H9 (cell line): ENCODE measurements around the gene PARP1. TPM values are rescaled to one million over a fixed set of nuclear protein-coding genes. Genes with fewer than 3 reads are reported as not detected.

ENCODE experiments used
- DNase-seq: peaks from one replicate; pipeline ENCODE4 v3.0.0-alpha.2; 2017
- H2AFZ ChIP-seq: one replicate; pipeline ENCODE4 v1.6.1; 2013; ENCODE audit warnings: mild to moderate bottlenecking, low read length, control low read depth, moderate library complexity
- H2AK5ac ChIP-seq: 2 replicates; pipeline ENCODE4 v1.6.1; 2013; ENCODE audit warnings: low read length, control low read depth, mixed read lengths; ENCODE audit not compliant: insufficient read length
- H2BK120ac ChIP-seq: one replicate; pipeline ENCODE4 v1.6.1; 2013; ENCODE audit warnings: low read depth, mild to moderate bottlenecking, low read length, control low read depth, inconsistent platforms; ENCODE audit not compliant: poor library complexity, severe bottlenecking
- H2BK12ac ChIP-seq: 2 replicates; pipeline ENCODE4 v1.6.1; 2013; ENCODE audit warnings: low read length, control low read depth, mixed read lengths, low read depth; ENCODE audit not compliant: insufficient read length
- H2BK15ac ChIP-seq: 2 replicates; pipeline ENCODE4 v1.6.1; 2013; ENCODE audit warnings: low read depth, low read length, control low read depth
- H2BK20ac ChIP-seq: one replicate; pipeline ENCODE4 v1.6.1; 2013; ENCODE audit warnings: low read depth, mild to moderate bottlenecking, low read length, control low read depth, inconsistent platforms; ENCODE audit not compliant: poor library complexity, severe bottlenecking
- H2BK5ac ChIP-seq: 2 replicates; pipeline ENCODE4 v1.6.1; 2013; ENCODE audit warnings: low read length, control low read depth, mixed read lengths; ENCODE audit not compliant: insufficient read length
- H3K14ac ChIP-seq: 2 replicates; pipeline ENCODE4 v1.6.1; 2013; ENCODE audit warnings: low read length, control low read depth; ENCODE audit not compliant: insufficient read depth
- H3K18ac ChIP-seq: 2 replicates; pipeline ENCODE4 v1.6.1; 2013; ENCODE audit warnings: low read depth, mild to moderate bottlenecking, mixed read lengths, low read length, control low read depth; ENCODE audit not compliant: insufficient read length
- H3K23ac ChIP-seq: 2 replicates; pipeline ENCODE4 v1.6.1; 2013; ENCODE audit warnings: low read length, control low read depth, mixed read lengths, low read depth; ENCODE audit not compliant: insufficient read length
- H3K23me2 ChIP-seq: 2 replicates; pipeline ENCODE4 v1.6.1; 2013; ENCODE audit warnings: low read depth, mild to moderate bottlenecking, mixed read lengths, low read length, control low read depth; ENCODE audit not compliant: insufficient read length, poor library complexity, severe bottlenecking
- H3K27ac ChIP-seq: 2 replicates; pipeline ENCODE4 v1.5.1; 2013; ENCODE audit warnings: low read length, control low read depth, mixed read lengths, low read depth; ENCODE audit not compliant: insufficient read length
- H3K27me3 ChIP-seq: 2 replicates; pipeline ENCODE4 v1.6.1; 2013; ENCODE audit warnings: low read length, control low read depth, inconsistent platforms; ENCODE audit not compliant: insufficient read depth
- H3K4ac ChIP-seq: 2 replicates; pipeline ENCODE4 v1.6.1; 2013; ENCODE audit warnings: low read depth, mild to moderate bottlenecking, control low read depth, inconsistent platforms, low read length, moderate library complexity
- H3K4me1 ChIP-seq: 2 replicates; pipeline ENCODE4 v1.6.1; 2013; ENCODE audit warnings: low read length, control low read depth, inconsistent platforms; ENCODE audit not compliant: insufficient read depth
- H3K4me2 ChIP-seq: 2 replicates; pipeline ENCODE4 v1.6.1; 2013; ENCODE audit warnings: low read length, control low read depth, mixed read lengths; ENCODE audit not compliant: insufficient read length, insufficient read depth
- H3K56ac ChIP-seq: 2 replicates; pipeline ENCODE4 v1.6.1; 2013; ENCODE audit warnings: low read depth, mild to moderate bottlenecking, mixed read lengths, low read length, control low read depth; ENCODE audit not compliant: insufficient read length
- H3K79me1 ChIP-seq: 2 replicates; pipeline ENCODE4 v1.6.1; 2013; ENCODE audit warnings: low read depth, mild to moderate bottlenecking, moderate library complexity, low read length, control low read depth, inconsistent platforms; ENCODE audit not compliant: insufficient read depth, poor library complexity, severe bottlenecking
- H3K79me2 ChIP-seq: 2 replicates; pipeline ENCODE4 v1.6.1; 2013; ENCODE audit warnings: low read length, control low read depth, inconsistent platforms; ENCODE audit not compliant: insufficient read depth
- H3K9ac ChIP-seq: 2 replicates; pipeline ENCODE4 v1.6.1; 2013; ENCODE audit warnings: low read length, control low read depth, mixed read lengths; ENCODE audit not compliant: insufficient read length; ENCODE audit errors: extremely low read depth
- H3K9me3 ChIP-seq: one replicate; pipeline ENCODE4 v1.6.1; 2013; ENCODE audit warnings: low read depth, low read length, inconsistent platforms; ENCODE audit not compliant: control insufficient read depth
- H3T11ph ChIP-seq: one replicate; pipeline ENCODE4 v1.6.1; 2013; ENCODE audit warnings: mild to moderate bottlenecking, low read length, control low read depth, inconsistent platforms
- H4K20me1 ChIP-seq: one replicate; pipeline ENCODE4 v1.6.1; 2013; ENCODE audit not compliant: control insufficient read depth, insufficient read length, insufficient read depth
- H4K5ac ChIP-seq: 2 replicates; pipeline ENCODE4 v1.6.1; 2013; ENCODE audit warnings: low read depth, mild to moderate bottlenecking, mixed read lengths, low read length, control low read depth; ENCODE audit not compliant: insufficient read length
- H4K8ac ChIP-seq: replicated peaks from 2 replicates; pipeline ENCODE4 v1.6.1; 2013; ENCODE audit warnings: low read length, control low read depth, mixed read lengths, low read depth; ENCODE audit not compliant: insufficient read length
- H4K91ac ChIP-seq: 2 replicates; pipeline ENCODE4 v1.6.1; 2013; ENCODE audit warnings: low read depth, mild to moderate bottlenecking, moderate library complexity, mixed read lengths, low read length, control low read depth; ENCODE audit not compliant: insufficient read length
- H3K27ac Mint-ChIP-seq, 3 experiments: 2 replicates in 2 of 3; 3 replicates in 1 of 3; pipeline ENCODE4 v1.8.0; 2020 to 2021; ENCODE audit warnings: mixed read lengths in 3 of 3, mild to moderate bottlenecking in 1 of 3, moderate library complexity in 1 of 3
- H3K27me3 Mint-ChIP-seq: 2 replicates; pipeline ENCODE4 v1.8.0; 2021; ENCODE audit warnings: low read depth, mild to moderate bottlenecking, moderate library complexity, mixed read lengths
- H3K36me3 Mint-ChIP-seq, 3 experiments: 2 replicates in 2 of 3; 3 replicates in 1 of 3; pipeline ENCODE4 v1.8.0; 2020 to 2021; ENCODE audit warnings: low read depth in 3 of 3, mixed read lengths in 3 of 3; ENCODE audit not compliant: insufficient read depth in 1 of 3
- H3K4me1 Mint-ChIP-seq, 2 experiments: 2 replicates each; pipeline ENCODE4 v1.8.0; 2020; ENCODE audit warnings: mixed read lengths in 2 of 2
- H3K4me3 Mint-ChIP-seq, 2 experiments: 2 replicates in 1 of 2; 3 replicates in 1 of 2; pipeline ENCODE4 v1.8.0; 2020 to 2021; ENCODE audit warnings: mild to moderate bottlenecking in 2 of 2, mixed read lengths in 2 of 2, moderate library complexity in 1 of 2
- H3K9me3 Mint-ChIP-seq, 2 experiments: 2 replicates in 1 of 2; 3 replicates in 1 of 2; pipeline ENCODE4 v1.8.0; 2020; ENCODE audit warnings: mild to moderate bottlenecking in 2 of 2, mixed read lengths in 2 of 2, moderate library complexity in 1 of 2
- WGBS: extraction: QIAGEN DNeasy Blood & Tissue Kit; methylation state at CpG from one replicate; pipeline ENCODE4 v1.1.7; 2013; ENCODE audit warnings: missing lambda C conversion rate, low lambda C conversion rate, mixed read lengths; ENCODE audit not compliant: insufficient read length; ENCODE audit errors: extremely low coverage; 5-methylcytosine and 5-hydroxymethylcytosine counted together
- total RNA-seq: library from RNA; stranded (reverse); gene quantifications from 2 replicates; pipeline ENCODE4 v1.2.1, GENCODE V29; 2021
- TF ChIP-seq, protein P1 (sequence below): fragments of 200-600 bp; sonication (generic); conservative IDR thresholded peaks from 3 replicates; pipeline ENCODE4 v1.8.0; 2021; ENCODE audit warnings: antibody characterized with exemption, mild to moderate bottlenecking

PARP1 gene
- total RNA-seq, 1 experiment from 2014 or later: 337 TPM

DNA sequence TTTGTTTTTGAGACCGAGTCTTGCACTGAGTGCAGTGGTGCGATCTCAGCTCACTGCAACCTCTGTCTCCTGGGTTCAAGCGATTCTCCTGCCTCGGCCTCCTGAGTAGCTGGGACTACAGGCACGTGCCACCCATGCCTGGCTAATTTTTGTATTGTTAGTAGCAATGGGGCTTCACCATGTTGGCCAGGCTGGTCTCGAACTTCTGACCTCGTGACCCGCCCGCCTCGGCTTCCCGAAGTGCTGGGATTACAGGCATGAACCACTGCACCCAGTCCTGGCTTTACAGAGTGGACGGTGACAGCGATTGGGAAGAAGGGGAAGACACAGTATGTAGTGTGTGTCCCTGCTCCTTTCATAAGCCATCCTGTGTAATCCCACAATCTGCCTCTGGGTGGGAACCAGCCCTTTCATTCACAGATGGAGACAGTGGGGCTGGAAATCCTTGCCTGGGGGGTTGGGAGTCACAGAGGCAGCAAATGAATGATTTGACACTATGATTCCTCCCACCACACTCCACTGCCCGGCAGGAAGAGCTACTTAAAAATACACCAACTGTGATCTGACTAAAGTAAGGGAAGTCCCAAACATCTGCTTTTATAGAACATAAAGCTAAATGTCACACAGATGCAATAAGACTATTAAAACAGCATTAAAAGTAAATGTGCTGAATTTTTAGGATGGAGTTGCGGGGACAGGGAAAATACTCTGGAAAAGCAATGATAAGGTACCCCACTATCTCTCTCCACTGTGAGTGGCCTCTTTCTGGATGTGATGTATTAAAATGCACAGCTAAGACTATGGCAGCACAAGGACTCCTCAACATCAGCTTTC lies 4.5 kb downstream of the PARP1 start:
- H2BK12ac ChIP-seq: no peak overlapping the region
- H3K79me1 ChIP-seq: peaks cover 12% of the 10 kb centered on the region
- peak; percentile 39 for DNase-seq
- no peak overlapping the region for H4K8ac ChIP-seq
- Mint-ChIP-seq H3K36me3 (peaks cover 35 to 44% (median 43%) of the 10 kb centered on the region in 3 experiments; a peak in 6 of 7 replicates), H3K27ac (peak overlapping the region; percentile 32 to 99 (median 98)), H3K9me3 (no peaks in the 10 kb centered on the region), H3K4me1 (peaks cover 55 to 58% of the 10 kb centered on the region in 2 experiments), H3K4me3 (peak overlapping the region; percentile 96 to 98), H3K27me3 (no peaks in the 10 kb centered on the region)
- H3K79me2 ChIP-seq: peaks cover 51% of the 10 kb centered on the region; the same call in 1 of the 2 replicates
- no peak overlapping the region for H3T11ph ChIP-seq
- H3K27me3 ChIP-seq: no peaks in the 10 kb centered on the region
- H2BK20ac ChIP-seq: no peak overlapping the region
- no peak overlapping the region for H3K56ac ChIP-seq
- no peak overlapping the region for H2AK5ac ChIP-seq
- no peak overlapping the region for H3K23ac ChIP-seq
- no CpG with 5 or more reads among the region's 15 CpGs for WGBS
- no peaks in the 10 kb centered on the region for H3K9me3 ChIP-seq
- H2BK120ac ChIP-seq: no peak overlapping the region
- H3K27ac ChIP-seq: no peak overlapping the region
- H4K91ac ChIP-seq: no peak overlapping the region
- H2BK5ac ChIP-seq: no peak overlapping the region
- peaks cover 2% of the 10 kb centered on the region for H4K20me1 ChIP-seq
- peaks cover 14% of the 10 kb centered on the region for H3K23me2 ChIP-seq
- no peak overlapping the region for H4K5ac ChIP-seq
- peak overlapping the region; percentile 61 for H3K4me2 ChIP-seq
- H2BK15ac ChIP-seq: no peak overlapping the region
- H3K18ac ChIP-seq: no peak overlapping the region
- H3K9ac ChIP-seq: no peak overlapping the region
- no peak overlapping the region for H3K4ac ChIP-seq
- peaks cover 17% of the 10 kb centered on the region for H3K4me1 ChIP-seq
- TF ChIP-seq, protein P1, sequence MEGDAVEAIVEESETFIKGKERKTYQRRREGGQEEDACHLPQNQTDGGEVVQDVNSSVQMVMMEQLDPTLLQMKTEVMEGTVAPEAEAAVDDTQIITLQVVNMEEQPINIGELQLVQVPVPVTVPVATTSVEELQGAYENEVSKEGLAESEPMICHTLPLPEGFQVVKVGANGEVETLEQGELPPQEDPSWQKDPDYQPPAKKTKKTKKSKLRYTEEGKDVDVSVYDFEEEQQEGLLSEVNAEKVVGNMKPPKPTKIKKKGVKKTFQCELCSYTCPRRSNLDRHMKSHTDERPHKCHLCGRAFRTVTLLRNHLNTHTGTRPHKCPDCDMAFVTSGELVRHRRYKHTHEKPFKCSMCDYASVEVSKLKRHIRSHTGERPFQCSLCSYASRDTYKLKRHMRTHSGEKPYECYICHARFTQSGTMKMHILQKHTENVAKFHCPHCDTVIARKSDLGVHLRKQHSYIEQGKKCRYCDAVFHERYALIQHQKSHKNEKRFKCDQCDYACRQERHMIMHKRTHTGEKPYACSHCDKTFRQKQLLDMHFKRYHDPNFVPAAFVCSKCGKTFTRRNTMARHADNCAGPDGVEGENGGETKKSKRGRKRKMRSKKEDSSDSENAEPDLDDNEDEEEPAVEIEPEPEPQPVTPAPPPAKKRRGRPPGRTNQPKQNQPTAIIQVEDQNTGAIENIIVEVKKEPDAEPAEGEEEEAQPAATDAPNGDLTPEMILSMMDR: peak; percentile 52
- H2AFZ ChIP-seq: no peak overlapping the region
- H3K14ac ChIP-seq: no peak overlapping the region
